Liver (tissue), 9 donors: ENCODE measurements around the gene IGLL5. TPM values are rescaled to one million over a fixed set of nuclear protein-coding genes. Genes with fewer than 3 reads are reported as not detected.

Experiments used
- DNase-seq: peaks from one replicate; pipeline ENCODE4 v3.0.0-alpha.2; 2017; ENCODE audit warnings: low spot score
- H3K27ac ChIP-seq, 2 donors: one replicate each; pipeline ENCODE4 v1.7.0; 2013; ENCODE audit warnings: inconsistent platforms in 2 of 2, low read length in 2 of 2, control low read depth in 1 of 2, low read depth in 1 of 2, mild to moderate bottlenecking in 1 of 2
- H3K27me3 ChIP-seq, 4 donors: one replicate each; pipeline versions ENCODE4 v1.6.1 to v1.7.0; 2013; ENCODE audit warnings: low read length in 3 of 4, inconsistent platforms in 1 of 4, mild to moderate bottlenecking in 1 of 4, moderate library complexity in 1 of 4; ENCODE audit not compliant: control insufficient read depth in 4 of 4, insufficient read depth in 4 of 4
- H3K36me3 ChIP-seq, 4 donors: one replicate each; pipeline versions ENCODE4 v1.6.1 to v1.7.0; 2013; ENCODE audit warnings: low read length in 3 of 4, mild to moderate bottlenecking in 3 of 4, low read depth in 1 of 4, moderate library complexity in 1 of 4; ENCODE audit not compliant: control insufficient read depth in 4 of 4, insufficient read depth in 3 of 4
- H3K4me1 ChIP-seq, 4 donors: one replicate each; pipeline versions ENCODE4 v1.6.1 to v1.7.0; 2013; ENCODE audit warnings: low read length in 3 of 4, mild to moderate bottlenecking in 3 of 4, moderate library complexity in 1 of 4; ENCODE audit not compliant: control insufficient read depth in 4 of 4, insufficient read depth in 4 of 4
- H3K4me3 ChIP-seq, 3 donors: one replicate each; pipeline versions ENCODE4 v1.6.1 to v1.7.0; 2013; ENCODE audit warnings: low read length in 3 of 3, control low read depth in 1 of 3, low read depth in 1 of 3, mild to moderate bottlenecking in 1 of 3
- H3K9ac ChIP-seq, 2 donors: one replicate each; pipeline ENCODE4 v1.7.0; 2013; ENCODE audit warnings: low read length in 2 of 2, mild to moderate bottlenecking in 2 of 2, moderate library complexity in 2 of 2, control low read depth in 1 of 2, low read depth in 1 of 2
- H3K9me3 ChIP-seq, 4 donors: one replicate each; pipeline versions ENCODE4 v1.6.1 to v1.7.0; 2013; ENCODE audit warnings: low read length in 3 of 4; ENCODE audit not compliant: control insufficient read depth in 4 of 4
- EGR1 ChIP-seq, 2 donors: IDR thresholded peaks; 2 replicates each; pipeline ENCODE4 v1.6.1; 2016 to 2018; ENCODE audit warnings: antibody characterized with exemption in 2 of 2, low read depth in 2 of 2
- FOXA1 ChIP-seq: IDR thresholded peaks from 2 replicates; pipeline ENCODE4 v1.6.1; 2016; ENCODE audit warnings: antibody characterized with exemption
- HNF4A ChIP-seq, 2 donors: conservative IDR thresholded peaks; 2 replicates each; pipeline ENCODE4 v1.6.1; 2016; ENCODE audit warnings: antibody characterized with exemption in 2 of 2, mild to moderate bottlenecking in 2 of 2
- HNF4G ChIP-seq: IDR thresholded peaks from 2 replicates; pipeline ENCODE4 v1.6.1; 2016; ENCODE audit warnings: antibody characterized with exemption
- JUND ChIP-seq, 2 donors: IDR thresholded peaks; 2 replicates each; pipeline ENCODE4 v1.6.1; 2016; ENCODE audit warnings: antibody characterized with exemption in 2 of 2
- NR2F2 ChIP-seq: IDR thresholded peaks from 2 replicates; pipeline ENCODE4 v1.6.1; 2016; ENCODE audit warnings: antibody characterized with exemption
- SP1 ChIP-seq: IDR thresholded peaks from 2 replicates; pipeline ENCODE4 v1.6.1; 2018; ENCODE audit warnings: antibody characterized with exemption, mild to moderate bottlenecking
- YY1 ChIP-seq: IDR thresholded peaks from 2 replicates; pipeline ENCODE4 v1.6.1; 2016; ENCODE audit warnings: antibody characterized with exemption, mild to moderate bottlenecking
- WGBS: extraction: QIAGEN DNeasy Blood & Tissue Kit; methylation state at CpG from one replicate; pipeline ENCODE4 v1.1.7; 2013; 5-methylcytosine and 5-hydroxymethylcytosine counted together
- polyA plus RNA-seq, 2 donors: library from polyadenylated mRNA; stranded (reverse) in 1 of 2; unstranded in 1 of 2; fragments of 200-250 nt in 1 of 2; fragments of >200 nt in 1 of 2; fragmentation: Nextera tagmentation in 1 of 2; extraction: Ambion mirVana in 1 of 2; gene quantifications; one replicate each; pipeline versions ENCODE4 v1.2.1 to v1.2.3, GENCODE V29; 2013 to 2015
- total RNA-seq, 2 donors: library from RNA; depleted of rRNA; stranded (reverse); fragments of >200 nt; gene quantifications; one replicate each; pipeline ENCODE4 v1.2.3, GENCODE V29; 2014
- TF ChIP-seq, protein P1 (sequence below): IDR thresholded peaks from 2 replicates; pipeline ENCODE4 v1.6.1; 2016; ENCODE audit warnings: antibody characterized with exemption, mild to moderate bottlenecking
- TF ChIP-seq, protein P2 (sequence below): IDR thresholded peaks from 2 replicates; pipeline ENCODE4 v1.6.1; 2016; ENCODE audit warnings: antibody characterized with exemption
- TF ChIP-seq, protein P3 (sequence below): IDR thresholded peaks from 2 replicates; pipeline ENCODE4 v1.6.1; 2016; ENCODE audit warnings: antibody characterized with exemption
- TF ChIP-seq, protein P4 (sequence below): IDR thresholded peaks from 2 replicates; pipeline ENCODE4 v1.6.1; 2016; ENCODE audit warnings: antibody characterized with exemption
- donor health status: healthy.
- donor health status: healthy.
- donor health status: healthy.
- donor health status: healthy.
- donor health status: healthy.

The IGLL5 gene
- total and polyA plus RNA-seq, 4 donors, result 1.3 to 13.4 (median 3.4) TPM

DNA sequence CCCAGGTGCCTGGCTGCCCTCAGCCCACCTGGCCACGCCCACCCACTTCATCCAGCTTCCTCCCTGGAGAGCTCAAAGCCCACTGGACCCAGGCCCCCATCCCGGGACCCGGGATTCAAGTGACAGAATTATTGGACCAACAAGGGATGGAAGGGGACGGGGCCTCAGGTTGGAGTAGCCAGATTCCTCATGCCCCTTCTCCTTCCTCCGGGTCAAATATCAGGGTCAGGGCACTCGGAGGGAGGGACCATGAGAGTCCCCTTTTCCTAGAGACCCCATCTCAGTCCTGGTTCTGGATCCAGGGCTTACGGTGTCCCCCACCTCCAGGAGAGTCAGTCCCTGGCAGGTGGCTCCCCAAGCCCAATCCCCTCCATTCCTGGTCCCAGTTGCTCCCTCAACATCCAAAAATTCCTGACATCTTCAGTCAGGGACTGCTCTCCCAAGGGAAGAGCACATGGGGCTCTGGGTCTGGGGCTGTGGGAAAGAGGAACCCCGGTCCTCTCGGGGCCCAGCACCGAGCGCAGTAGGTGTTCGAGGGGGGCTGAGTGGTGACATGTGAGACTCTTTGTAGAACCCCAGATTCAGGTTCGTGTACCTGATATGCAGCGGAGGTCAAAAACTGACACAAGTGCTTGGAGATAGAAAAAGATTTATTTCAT, 37.7 kb downstream of the IGLL5 start:
- no peak for DNase-seq
- Histone ChIP-seq H3K9ac (no peak overlapping the region), H3K4me3 (no peak overlapping the region), H3K36me3 (no peaks in the 10 kb centered on the region), H3K27ac (no peak overlapping the region), H3K9me3 (no peaks in the 10 kb centered on the region), H3K4me1 (no peaks in the 10 kb centered on the region), H3K27me3 (no peaks in the 10 kb centered on the region)
- TF ChIP-seq HNF4G (no peak), JUND (IDR thresholded peaks at IDR 0.05) (no peak), NR2F2 (no peak), HNF4A (conservative IDR thresholded peaks at IDR 0.05) (no peak), FOXA1 (no peak), YY1 (no peak), SP1 (no peak)
- TF ChIP-seq, protein P1, sequence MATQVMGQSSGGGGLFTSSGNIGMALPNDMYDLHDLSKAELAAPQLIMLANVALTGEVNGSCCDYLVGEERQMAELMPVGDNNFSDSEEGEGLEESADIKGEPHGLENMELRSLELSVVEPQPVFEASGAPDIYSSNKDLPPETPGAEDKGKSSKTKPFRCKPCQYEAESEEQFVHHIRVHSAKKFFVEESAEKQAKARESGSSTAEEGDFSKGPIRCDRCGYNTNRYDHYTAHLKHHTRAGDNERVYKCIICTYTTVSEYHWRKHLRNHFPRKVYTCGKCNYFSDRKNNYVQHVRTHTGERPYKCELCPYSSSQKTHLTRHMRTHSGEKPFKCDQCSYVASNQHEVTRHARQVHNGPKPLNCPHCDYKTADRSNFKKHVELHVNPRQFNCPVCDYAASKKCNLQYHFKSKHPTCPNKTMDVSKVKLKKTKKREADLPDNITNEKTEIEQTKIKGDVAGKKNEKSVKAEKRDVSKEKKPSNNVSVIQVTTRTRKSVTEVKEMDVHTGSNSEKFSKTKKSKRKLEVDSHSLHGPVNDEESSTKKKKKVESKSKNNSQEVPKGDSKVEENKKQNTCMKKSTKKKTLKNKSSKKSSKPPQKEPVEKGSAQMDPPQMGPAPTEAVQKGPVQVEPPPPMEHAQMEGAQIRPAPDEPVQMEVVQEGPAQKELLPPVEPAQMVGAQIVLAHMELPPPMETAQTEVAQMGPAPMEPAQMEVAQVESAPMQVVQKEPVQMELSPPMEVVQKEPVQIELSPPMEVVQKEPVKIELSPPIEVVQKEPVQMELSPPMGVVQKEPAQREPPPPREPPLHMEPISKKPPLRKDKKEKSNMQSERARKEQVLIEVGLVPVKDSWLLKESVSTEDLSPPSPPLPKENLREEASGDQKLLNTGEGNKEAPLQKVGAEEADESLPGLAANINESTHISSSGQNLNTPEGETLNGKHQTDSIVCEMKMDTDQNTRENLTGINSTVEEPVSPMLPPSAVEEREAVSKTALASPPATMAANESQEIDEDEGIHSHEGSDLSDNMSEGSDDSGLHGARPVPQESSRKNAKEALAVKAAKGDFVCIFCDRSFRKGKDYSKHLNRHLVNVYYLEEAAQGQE, result no peak
- TF ChIP-seq, protein P2, sequence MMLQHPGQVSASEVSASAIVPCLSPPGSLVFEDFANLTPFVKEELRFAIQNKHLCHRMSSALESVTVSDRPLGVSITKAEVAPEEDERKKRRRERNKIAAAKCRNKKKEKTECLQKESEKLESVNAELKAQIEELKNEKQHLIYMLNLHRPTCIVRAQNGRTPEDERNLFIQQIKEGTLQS, result no peak
- TF ChIP-seq, protein P3, sequence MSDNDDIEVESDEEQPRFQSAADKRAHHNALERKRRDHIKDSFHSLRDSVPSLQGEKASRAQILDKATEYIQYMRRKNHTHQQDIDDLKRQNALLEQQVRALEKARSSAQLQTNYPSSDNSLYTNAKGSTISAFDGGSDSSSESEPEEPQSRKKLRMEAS, result no peak
- TF ChIP-seq, protein P4, sequence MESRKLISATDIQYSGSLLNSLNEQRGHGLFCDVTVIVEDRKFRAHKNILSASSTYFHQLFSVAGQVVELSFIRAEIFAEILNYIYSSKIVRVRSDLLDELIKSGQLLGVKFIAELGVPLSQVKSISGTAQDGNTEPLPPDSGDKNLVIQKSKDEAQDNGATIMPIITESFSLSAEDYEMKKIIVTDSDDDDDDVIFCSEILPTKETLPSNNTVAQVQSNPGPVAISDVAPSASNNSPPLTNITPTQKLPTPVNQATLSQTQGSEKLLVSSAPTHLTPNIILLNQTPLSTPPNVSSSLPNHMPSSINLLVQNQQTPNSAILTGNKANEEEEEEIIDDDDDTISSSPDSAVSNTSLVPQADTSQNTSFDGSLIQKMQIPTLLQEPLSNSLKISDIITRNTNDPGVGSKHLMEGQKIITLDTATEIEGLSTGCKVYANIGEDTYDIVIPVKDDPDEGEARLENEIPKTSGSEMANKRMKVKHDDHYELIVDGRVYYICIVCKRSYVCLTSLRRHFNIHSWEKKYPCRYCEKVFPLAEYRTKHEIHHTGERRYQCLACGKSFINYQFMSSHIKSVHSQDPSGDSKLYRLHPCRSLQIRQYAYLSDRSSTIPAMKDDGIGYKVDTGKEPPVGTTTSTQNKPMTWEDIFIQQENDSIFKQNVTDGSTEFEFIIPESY, result no peak
- 72% methylated on average over 14 of the region's 14 CpGs for WGBS

DNA sequence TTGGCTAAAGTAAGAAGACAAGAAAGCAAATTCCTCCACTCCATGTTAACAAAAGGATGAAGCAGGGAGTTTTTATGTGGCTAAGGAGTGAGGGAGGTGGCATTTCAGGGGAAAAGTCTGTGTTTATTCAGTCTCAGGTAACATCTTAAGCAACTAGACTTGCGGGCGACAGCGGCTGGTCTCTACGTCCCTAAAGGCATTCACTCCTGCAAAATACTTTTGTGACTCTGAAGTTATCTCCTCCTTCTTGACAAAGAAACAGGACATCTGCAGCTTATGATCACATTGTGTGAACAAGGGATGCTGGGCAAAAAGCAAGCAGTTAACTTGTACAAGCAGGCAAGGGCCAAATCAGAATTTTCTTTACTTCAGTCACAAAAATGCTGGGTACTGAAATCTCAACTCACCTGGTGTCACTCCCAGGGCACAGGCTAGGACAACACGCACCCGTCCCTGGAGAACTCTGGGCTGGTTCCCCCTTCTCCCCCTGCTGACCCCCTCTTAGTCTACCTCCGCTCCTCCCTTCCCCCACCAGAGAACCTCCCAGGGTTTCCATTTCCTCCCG, 38.3 kb downstream of the IGLL5 start:
- DNase-seq, result no peak
- WGBS, result 44% methylated on average over 8 of the region's 8 CpGs
- no peak overlapping the region for H3K9ac ChIP-seq

More for the DNA sequence above, 38.3 kb downstream of the IGLL5 start:
- Histone ChIP-seq H3K27me3 (no peaks in the 10 kb centered on the region), H3K4me3 (no peak overlapping the region), H3K36me3 (no peaks in the 10 kb centered on the region), H3K9me3 (no peaks in the 10 kb centered on the region), H3K4me1 (no peaks in the 10 kb centered on the region), H3K27ac (no peak overlapping the region)
- TF ChIP-seq EGR1 (IDR thresholded peaks at IDR 0.05; ENCODE audit: low read depth in 2 of 2) (no peak), HNF4A (conservative IDR thresholded peaks at IDR 0.05) (no peak)
